ENCODE results near the gene PRR5L.

DNA sequence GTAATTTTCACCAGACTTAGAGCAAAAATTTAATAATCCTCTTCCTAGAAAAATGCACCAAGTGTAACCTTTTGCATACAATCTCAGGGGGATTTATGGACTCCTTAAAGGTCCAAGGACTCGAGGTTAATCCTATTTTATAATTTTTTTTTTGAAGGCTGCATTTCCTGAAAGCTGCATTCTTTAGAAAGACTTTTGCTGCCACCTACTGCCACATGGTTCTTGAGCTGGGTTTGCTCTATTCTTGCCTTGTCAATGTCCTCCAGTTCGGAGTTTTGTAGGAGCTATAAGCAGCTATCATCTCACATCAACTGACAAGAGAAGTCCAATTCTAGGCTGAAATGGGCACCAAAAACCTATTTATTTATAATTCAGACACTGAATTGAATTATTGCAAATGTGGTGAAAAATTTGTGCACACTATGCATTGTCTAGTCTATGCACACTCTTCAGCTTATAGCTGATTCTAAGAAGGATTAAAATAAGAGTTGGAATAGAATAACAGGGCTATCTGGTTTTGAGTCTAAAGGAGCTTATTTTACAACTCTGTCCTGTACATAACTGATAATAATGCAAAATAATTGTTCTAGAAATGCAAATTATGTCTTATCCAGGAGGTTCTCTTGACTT, 182.7 kb downstream of the PRR5L start:
- TF ChIP-seq RXRA (IDR thresholded peaks at IDR 0.05; ENCODE audit: borderline replicate concordance, low read depth): no peak
- TF ChIP-seq, protein P1, sequence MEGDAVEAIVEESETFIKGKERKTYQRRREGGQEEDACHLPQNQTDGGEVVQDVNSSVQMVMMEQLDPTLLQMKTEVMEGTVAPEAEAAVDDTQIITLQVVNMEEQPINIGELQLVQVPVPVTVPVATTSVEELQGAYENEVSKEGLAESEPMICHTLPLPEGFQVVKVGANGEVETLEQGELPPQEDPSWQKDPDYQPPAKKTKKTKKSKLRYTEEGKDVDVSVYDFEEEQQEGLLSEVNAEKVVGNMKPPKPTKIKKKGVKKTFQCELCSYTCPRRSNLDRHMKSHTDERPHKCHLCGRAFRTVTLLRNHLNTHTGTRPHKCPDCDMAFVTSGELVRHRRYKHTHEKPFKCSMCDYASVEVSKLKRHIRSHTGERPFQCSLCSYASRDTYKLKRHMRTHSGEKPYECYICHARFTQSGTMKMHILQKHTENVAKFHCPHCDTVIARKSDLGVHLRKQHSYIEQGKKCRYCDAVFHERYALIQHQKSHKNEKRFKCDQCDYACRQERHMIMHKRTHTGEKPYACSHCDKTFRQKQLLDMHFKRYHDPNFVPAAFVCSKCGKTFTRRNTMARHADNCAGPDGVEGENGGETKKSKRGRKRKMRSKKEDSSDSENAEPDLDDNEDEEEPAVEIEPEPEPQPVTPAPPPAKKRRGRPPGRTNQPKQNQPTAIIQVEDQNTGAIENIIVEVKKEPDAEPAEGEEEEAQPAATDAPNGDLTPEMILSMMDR (IDR thresholded peaks at IDR 0.05): peak; percentile 80
- peak; percentile 90 for TF ChIP-seq RAD21 (IDR thresholded peaks at IDR 0.05; ENCODE audit: low read length)
- TF ChIP-seq RCOR1 (IDR thresholded peaks at IDR 0.05; ENCODE audit: low read length): no peak
- TF ChIP-seq FOXJ3 (CRISPR knock-in tag; IDR thresholded peaks at IDR 0.05): no peak
- TF ChIP-seq CHD2 (IDR thresholded peaks at IDR 0.05; ENCODE audit: low read length, partially characterized antibody): no peak

All from SK-N-SH (cell line).